ENCODE data around the gene GDPD4. TPM values are rescaled to one million over a fixed set of nuclear protein-coding genes. Genes with fewer than 3 reads are reported as not detected.

GDPD4 gene
- total RNA-seq, 1 experiment from 2014 or later, result not detected

DNA sequence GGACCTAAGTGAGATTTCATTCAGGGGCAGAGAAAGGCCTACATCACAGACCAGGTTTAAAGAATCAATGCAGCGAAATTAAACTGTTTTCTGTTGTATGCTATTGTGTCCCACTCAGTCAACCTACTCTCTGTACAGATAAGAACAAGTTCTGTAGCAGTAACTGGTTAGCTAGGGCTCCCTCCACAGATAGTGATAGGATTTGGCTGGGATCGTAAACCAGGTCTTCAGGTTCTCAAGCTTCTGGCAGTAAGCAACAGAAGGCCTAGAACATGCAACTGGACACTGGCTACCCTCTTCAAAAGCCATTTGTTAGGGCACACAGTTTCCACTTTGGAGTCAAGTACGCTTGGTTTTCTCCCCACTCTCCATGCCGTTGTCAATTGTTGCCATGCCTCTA, 69.2 kb downstream of the GDPD4 start:
- ChIA-PET POLR2A (no interaction called here), CTCF (no interaction called here)
- H3K36me3 ChIP-seq (ENCODE audit: control insufficient read depth, insufficient read depth, low read length), result no peaks in the 10 kb centered on the region
- in situ Hi-C loops (cut with HindIII; ENCODE audit: low pct_unique_long_range_greater_than_20kb, low sequenced_read_pairs) (no loop called here), intact Hi-C loops (cut with micrococcal nuclease; ENCODE audit: unreplicated experiment) (no loop called here)
- no peaks in the 10 kb centered on the region for H3K4me1 ChIP-seq (ENCODE audit: control insufficient read depth, insufficient read depth, low read length)
- TF ChIP-seq SIN3A (IDR thresholded peaks at IDR 0.05; ENCODE audit: borderline replicate concordance, insufficient read depth, low read depth, low read length) (no peak), CTCF (IDR thresholded peaks at IDR 0.05) (no peak), TCF7L2 (IDR thresholded peaks at IDR 0.05; ENCODE audit: low read depth, low read length) (no peak), REST (IDR thresholded peaks at IDR 0.05; ENCODE audit: insufficient read depth in 1 of 2, low read depth in 2 of 2, low read length in 1 of 2) (no peak), POLR2AphosphoS5 (IDR thresholded peaks at IDR 0.05; ENCODE audit: low read depth, low read length) (no peak)
- BruUV-seq (replicated peaks), result no TSS peak
- DNase-seq (ENCODE audit: low read depth, low spot score) (no peak), ATAC-seq (no peak)
- H3K9me3 ChIP-seq (ENCODE audit: control insufficient read depth, insufficient read depth, low read depth, low read length), result no peaks in the 10 kb centered on the region
- H3K27ac ChIP-seq (ENCODE audit: low read length), result no peak overlapping the region
- no peak overlapping the region for H3K4me3 ChIP-seq (ENCODE audit: low read depth in 2 of 2, low read length in 2 of 2)
- H3K27me3 ChIP-seq (ENCODE audit: control insufficient read depth, insufficient read depth, low read length), result no peaks in the 10 kb centered on the region; the same call in 1 of the 2 replicates

GRCh38 chr11:77231800-77232199, 69.7 kb downstream of the GDPD4 start:
- Histone ChIP-seq H3K27me3 (ENCODE audit: control insufficient read depth, insufficient read depth, low read length) (peaks cover 2% of the 10 kb centered on the region; the same call in 1 of the 2 replicates), H3K27ac (ENCODE audit: low read length) (no peak overlapping the region), H3K4me1 (ENCODE audit: control insufficient read depth, insufficient read depth, low read length) (no peaks in the 10 kb centered on the region), H3K9me3 (ENCODE audit: control insufficient read depth, insufficient read depth, low read depth, low read length) (no peaks in the 10 kb centered on the region), H3K4me3 (ENCODE audit: low read depth in 2 of 2, low read length in 2 of 2) (no peak overlapping the region), H3K36me3 (ENCODE audit: control insufficient read depth, insufficient read depth, low read length) (no peaks in the 10 kb centered on the region)
- intact Hi-C loops (cut with micrococcal nuclease; ENCODE audit: unreplicated experiment), result no loop called here
- ChIA-PET CTCF (no interaction called here), POLR2A (no interaction called here)
- TF ChIP-seq CTCF (IDR thresholded peaks at IDR 0.05), result no peak
- TF ChIP-seq SIN3A (IDR thresholded peaks at IDR 0.05; ENCODE audit: borderline replicate concordance, insufficient read depth, low read depth, low read length), result no peak
- no peak for TF ChIP-seq REST (IDR thresholded peaks at IDR 0.05; ENCODE audit: insufficient read depth in 1 of 2, low read depth in 2 of 2, low read length in 1 of 2)
- no peak for TF ChIP-seq TCF7L2 (IDR thresholded peaks at IDR 0.05; ENCODE audit: low read depth, low read length)
- no peak for TF ChIP-seq POLR2AphosphoS5 (IDR thresholded peaks at IDR 0.05; ENCODE audit: low read depth, low read length)
- DNase-seq (ENCODE audit: low read depth, low spot score) (no peak), ATAC-seq (no peak)
- in situ Hi-C loops (cut with HindIII; ENCODE audit: low pct_unique_long_range_greater_than_20kb, low sequenced_read_pairs), result no loop called here
- BruUV-seq (replicated peaks), result no TSS peak
